ENCODE measurements around the gene ABCA1.
A peak's percentile ranks its signal among the peaks of the same experiment; 100 is the strongest.
"Not testable (repeated sequence)": the region's sequence is repeated elsewhere in the genome, so short reads cannot be mapped to it uniquely, and the experiment has no call there.

ABCA1 gene, protein sequence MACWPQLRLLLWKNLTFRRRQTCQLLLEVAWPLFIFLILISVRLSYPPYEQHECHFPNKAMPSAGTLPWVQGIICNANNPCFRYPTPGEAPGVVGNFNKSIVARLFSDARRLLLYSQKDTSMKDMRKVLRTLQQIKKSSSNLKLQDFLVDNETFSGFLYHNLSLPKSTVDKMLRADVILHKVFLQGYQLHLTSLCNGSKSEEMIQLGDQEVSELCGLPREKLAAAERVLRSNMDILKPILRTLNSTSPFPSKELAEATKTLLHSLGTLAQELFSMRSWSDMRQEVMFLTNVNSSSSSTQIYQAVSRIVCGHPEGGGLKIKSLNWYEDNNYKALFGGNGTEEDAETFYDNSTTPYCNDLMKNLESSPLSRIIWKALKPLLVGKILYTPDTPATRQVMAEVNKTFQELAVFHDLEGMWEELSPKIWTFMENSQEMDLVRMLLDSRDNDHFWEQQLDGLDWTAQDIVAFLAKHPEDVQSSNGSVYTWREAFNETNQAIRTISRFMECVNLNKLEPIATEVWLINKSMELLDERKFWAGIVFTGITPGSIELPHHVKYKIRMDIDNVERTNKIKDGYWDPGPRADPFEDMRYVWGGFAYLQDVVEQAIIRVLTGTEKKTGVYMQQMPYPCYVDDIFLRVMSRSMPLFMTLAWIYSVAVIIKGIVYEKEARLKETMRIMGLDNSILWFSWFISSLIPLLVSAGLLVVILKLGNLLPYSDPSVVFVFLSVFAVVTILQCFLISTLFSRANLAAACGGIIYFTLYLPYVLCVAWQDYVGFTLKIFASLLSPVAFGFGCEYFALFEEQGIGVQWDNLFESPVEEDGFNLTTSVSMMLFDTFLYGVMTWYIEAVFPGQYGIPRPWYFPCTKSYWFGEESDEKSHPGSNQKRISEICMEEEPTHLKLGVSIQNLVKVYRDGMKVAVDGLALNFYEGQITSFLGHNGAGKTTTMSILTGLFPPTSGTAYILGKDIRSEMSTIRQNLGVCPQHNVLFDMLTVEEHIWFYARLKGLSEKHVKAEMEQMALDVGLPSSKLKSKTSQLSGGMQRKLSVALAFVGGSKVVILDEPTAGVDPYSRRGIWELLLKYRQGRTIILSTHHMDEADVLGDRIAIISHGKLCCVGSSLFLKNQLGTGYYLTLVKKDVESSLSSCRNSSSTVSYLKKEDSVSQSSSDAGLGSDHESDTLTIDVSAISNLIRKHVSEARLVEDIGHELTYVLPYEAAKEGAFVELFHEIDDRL (N-terminal part only)

DNA sequence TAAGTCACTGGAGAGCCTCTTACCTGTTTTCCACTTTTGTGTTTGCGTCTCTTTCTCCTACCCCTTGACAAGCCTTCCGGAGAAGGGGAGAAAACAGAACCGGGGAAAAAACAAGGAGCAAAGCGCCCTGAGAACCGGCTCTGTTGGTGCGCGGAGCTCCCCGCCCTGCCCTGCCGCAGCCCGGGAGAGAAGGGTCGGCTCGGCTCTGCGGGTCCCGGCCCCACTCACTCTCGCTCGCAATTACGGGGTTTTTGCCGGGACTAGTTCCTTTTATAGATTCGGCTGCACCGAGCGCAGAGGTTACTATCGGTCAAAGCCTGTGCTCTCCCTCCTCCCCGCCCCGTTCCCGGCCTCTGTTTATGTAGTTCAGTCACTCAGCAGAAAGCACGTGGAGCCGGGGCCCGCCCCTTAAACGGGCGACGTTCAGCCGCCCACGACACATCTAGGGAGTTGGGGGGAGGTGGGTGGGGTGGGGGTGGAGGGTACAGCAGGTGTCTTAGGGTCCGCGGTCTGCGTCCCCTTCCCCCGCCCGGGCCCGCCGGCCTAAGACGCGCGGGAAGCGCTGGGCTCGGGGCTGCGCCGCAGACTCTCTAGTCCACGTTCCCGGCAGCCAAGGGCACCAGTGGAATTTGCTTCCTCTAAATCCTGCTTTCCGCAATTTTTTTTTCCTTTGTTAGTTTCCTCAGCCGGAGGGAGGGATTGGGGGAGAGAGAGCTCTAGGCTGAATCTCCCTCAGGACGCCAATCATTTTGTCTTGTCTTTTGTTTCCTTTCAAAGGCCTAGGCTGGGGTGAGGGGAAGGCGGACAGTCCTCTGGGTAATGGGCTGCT, at the start of gene ABCA1:
TSS of gene ABCA1 (minus strand) at position 244 of the 829 bp plus-strand sequence. CDS start 24,476 bp downstream, outside the sequence.
- TF ChIP-seq, protein P1, sequence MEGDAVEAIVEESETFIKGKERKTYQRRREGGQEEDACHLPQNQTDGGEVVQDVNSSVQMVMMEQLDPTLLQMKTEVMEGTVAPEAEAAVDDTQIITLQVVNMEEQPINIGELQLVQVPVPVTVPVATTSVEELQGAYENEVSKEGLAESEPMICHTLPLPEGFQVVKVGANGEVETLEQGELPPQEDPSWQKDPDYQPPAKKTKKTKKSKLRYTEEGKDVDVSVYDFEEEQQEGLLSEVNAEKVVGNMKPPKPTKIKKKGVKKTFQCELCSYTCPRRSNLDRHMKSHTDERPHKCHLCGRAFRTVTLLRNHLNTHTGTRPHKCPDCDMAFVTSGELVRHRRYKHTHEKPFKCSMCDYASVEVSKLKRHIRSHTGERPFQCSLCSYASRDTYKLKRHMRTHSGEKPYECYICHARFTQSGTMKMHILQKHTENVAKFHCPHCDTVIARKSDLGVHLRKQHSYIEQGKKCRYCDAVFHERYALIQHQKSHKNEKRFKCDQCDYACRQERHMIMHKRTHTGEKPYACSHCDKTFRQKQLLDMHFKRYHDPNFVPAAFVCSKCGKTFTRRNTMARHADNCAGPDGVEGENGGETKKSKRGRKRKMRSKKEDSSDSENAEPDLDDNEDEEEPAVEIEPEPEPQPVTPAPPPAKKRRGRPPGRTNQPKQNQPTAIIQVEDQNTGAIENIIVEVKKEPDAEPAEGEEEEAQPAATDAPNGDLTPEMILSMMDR (IDR thresholded peaks at IDR 0.05; ENCODE audit: low read length, missing control alignments): no peak
- DNase-seq (ENCODE audit: low read depth): peak; percentile 93
- peak within 1 kb of the TSS; percentile 98 for H3K4me3 ChIP-seq (replicated peaks; ENCODE audit: low read depth, low read length)

DNA sequence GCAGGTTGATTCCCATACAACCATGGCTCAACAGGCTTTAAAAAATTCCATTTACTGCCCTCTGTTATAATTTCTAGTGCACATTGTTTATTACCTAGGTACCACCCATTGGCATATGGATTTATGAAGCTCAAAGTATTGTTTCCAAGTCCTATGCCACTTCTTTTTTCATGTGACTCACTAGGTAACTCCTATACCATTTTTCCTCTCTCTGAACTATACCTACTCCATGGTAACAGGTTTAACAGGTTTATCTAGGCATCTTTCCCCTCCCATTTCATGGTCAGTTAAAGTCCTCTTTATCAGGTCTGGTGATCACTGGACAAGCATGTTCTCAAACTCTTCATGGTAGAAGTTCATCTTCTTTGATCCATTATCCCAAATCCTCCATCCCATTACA, 49.6 kb upstream of the ABCA1 start:
- no peak for DNase-seq (ENCODE audit: low read depth)
- H3K4me3 ChIP-seq (replicated peaks; ENCODE audit: low read depth, low read length): no peak overlapping the region
- TF ChIP-seq, protein P1 (IDR thresholded peaks at IDR 0.05; ENCODE audit: low read length, missing control alignments): no peak

DNA sequence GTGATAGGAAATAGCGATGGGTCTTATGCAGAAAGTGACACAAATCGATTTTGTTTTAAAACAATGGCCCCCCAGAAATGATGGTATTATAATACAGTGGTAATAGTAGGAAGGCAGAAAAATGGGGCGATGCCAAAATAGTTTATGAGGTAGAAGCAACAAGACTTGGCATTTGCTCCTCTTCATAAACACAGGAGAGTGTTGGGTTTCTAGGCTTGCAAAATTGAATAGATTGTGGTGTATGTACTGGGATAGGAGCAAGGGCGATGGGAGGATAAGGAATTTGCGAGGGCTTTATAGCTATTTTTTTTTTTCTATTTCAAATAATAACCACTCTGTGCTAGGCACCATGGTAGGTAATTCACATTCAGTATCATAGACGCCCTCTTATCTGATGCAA, 49.2 kb upstream of the ABCA1 start:
- H3K4me3 ChIP-seq (replicated peaks; ENCODE audit: low read depth, low read length): no peak overlapping the region
- TF ChIP-seq, protein P1 (IDR thresholded peaks at IDR 0.05; ENCODE audit: low read length, missing control alignments): no peak
- DNase-seq (ENCODE audit: low read depth): no peak

DNA sequence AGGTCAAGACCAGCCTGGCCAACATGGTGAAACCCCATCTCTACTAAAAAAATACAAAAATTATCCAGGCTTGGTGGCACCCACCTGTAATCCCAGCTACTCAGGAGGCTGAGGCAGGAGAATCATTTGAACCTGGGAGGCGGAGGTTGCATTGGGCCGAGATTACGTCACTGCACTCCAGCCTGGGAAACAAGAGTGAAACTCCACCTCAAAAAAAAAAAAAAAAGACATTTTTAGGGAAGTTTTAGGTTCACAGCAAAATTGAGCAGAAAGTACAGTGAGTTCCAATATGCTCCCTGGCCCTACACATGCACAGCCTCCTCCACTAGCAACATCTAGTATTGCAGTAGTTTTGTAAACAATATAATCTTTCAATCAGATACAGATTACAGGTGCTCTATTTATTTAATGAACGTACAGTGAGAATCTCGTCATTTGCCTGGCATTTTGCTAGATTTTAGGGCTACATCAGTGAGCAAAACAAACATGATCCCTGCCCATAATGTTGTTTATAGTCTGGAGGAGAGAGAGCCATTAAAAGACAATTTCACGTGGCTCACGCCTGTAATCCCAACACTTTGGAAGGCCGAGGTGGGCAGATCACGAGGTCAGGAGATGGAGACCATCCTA, 48.1 kb upstream of the ABCA1 start:
- DNase-seq (ENCODE audit: low read depth); H3K4me3 ChIP-seq (replicated peaks; ENCODE audit: low read depth, low read length): not testable (repeated sequence)

DNA sequence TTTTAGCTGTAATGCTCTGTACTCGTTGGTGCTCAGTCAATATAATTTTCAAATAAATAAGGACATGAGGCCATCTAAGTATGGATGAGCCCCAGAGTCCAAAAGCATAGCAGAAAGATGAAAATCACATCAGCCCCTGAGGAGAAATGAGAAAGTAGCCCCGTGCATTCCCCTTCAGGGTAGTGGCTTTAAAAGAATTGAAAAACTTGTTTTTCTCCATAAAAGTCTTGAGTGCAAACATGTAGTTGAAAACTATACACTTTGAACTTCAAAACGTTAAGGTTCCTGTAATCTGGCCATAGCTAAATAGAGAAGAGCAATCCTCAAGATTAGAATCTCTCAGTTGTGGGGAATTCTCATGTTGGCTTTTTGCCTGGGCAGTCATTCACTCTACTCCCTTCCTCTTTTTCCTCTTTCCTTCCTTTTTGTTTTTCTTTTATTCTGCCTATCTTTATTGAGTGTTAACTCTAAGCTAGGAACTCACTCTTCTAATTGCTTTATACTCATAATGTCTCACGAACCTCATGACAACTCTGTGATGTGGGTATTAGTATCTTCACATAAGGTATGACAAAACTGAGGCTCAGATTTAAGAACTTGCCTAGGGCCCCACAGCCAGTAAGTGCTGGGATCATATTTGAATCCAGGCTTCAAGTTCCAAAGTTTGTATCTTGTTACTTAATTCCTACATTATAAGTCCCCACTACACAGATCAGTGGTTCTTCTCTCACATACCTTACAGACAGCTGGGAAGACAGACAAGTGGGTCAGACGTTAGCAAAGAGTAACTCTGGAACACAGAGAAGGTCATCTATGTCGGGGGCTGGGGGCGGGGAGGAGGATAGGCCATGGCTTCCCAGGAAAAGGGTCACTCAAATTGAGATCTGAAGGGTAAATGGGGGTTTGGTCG, 46.4 kb upstream of the ABCA1 start:
- no peak overlapping the region for H3K4me3 ChIP-seq (replicated peaks; ENCODE audit: low read depth, low read length)
- DNase-seq (ENCODE audit: low read depth): no peak
- TF ChIP-seq, protein P1 (IDR thresholded peaks at IDR 0.05; ENCODE audit: low read length, missing control alignments): no peak

Measured in fibroblast of pulmonary artery (primary cell).